Gastroesophageal sphincter (tissue), 4 donors: ENCODE measurements around the gene SORD. TPM values are rescaled to one million over a fixed set of nuclear protein-coding genes. Genes with fewer than 3 reads are reported as not detected.
A peak's percentile ranks its signal among the peaks of the same experiment; 100 is the strongest.
"Not testable (repeated sequence)": the region's sequence is repeated elsewhere in the genome, so short reads cannot be mapped to it uniquely, and the experiment has no call there.

ENCODE experiments used
- ATAC-seq: fragments of 150-250 bp; one replicate; pipeline ENCODE4 v1.9.1; 2016; ENCODE audit warnings: mild to moderate bottlenecking, moderate library complexity
- H3K27ac ChIP-seq, 4 donors: fragments of 200-600 bp; sonication (generic) in 3 of 4; 1 replicate in 3 of 4; 2 replicates in 1 of 4; pipeline ENCODE4 v1.5.1; 2016 to 2019
- H3K27me3 ChIP-seq: fragments of 200-600 bp; sonication (generic); one replicate; pipeline ENCODE4 v1.5.1; 2019
- H3K36me3 ChIP-seq, 2 donors: fragments of 200-600 bp; sonication (generic); one replicate each; pipeline ENCODE4 v1.5.1; 2019; ENCODE audit warnings: control low read depth in 1 of 2
- H3K4me1 ChIP-seq, 3 donors: fragments of 200-600 bp; sonication (generic); 1 replicate in 2 of 3; 2 replicates in 1 of 3; pipeline ENCODE4 v1.5.1; 2016 to 2019; ENCODE audit warnings: control low read depth in 2 of 3
- H3K4me3 ChIP-seq, 2 donors: fragments of 200-600 bp; sonication (generic); one replicate each; pipeline ENCODE4 v1.5.1; 2019; ENCODE audit warnings: mild to moderate bottlenecking in 1 of 2, moderate library complexity in 1 of 2
- H3K9me3 ChIP-seq, 3 donors: fragments of 200-600 bp; sonication (generic); one replicate each; pipeline ENCODE4 v1.5.1; 2017 to 2019; ENCODE audit warnings: control low read depth in 2 of 3
- CTCF ChIP-seq, 4 experiments: fragments of 200-600 bp in 2 of 4; fragments of 450-650 bp in 2 of 4; sonication (generic) in 1 of 4; IDR thresholded peaks; one replicate each; pipeline ENCODE4 v1.5.1; 2017 to 2019; ENCODE audit warnings: antibody characterized with exemption in 4 of 4, mild to moderate bottlenecking in 2 of 4, moderate library complexity in 2 of 4
- EP300 ChIP-seq: sonication (generic); formaldehyde crosslinking; IDR thresholded peaks from one replicate; pipeline ENCODE4 v1.6.1; 2017; ENCODE audit warnings: antibody characterized with exemption, mild to moderate bottlenecking
- POLR2A ChIP-seq, 2 donors: fragments of 450-650 bp; IDR thresholded peaks; one replicate each; pipeline ENCODE4 v1.6.1; 2017; ENCODE audit warnings: antibody characterized with exemption in 2 of 2, mild to moderate bottlenecking in 2 of 2, moderate library complexity in 1 of 2
- POLR2AphosphoS5 ChIP-seq: sonication (generic); formaldehyde crosslinking; IDR thresholded peaks from one replicate; pipeline ENCODE4 v1.6.1; 2017; ENCODE audit warnings: antibody characterized with exemption
- WGBS, 2 donors: methylation state at CpG; one replicate each; pipeline ENCODE4 v1.1.5; 2018; ENCODE audit warnings: low coverage in 1 of 2; 5-methylcytosine and 5-hydroxymethylcytosine counted together
- total RNA-seq, 4 donors: library from RNA; depleted of rRNA; stranded (reverse); fragments of >200 nt; gene quantifications; one replicate each; pipeline ENCODE4 v1.1.0, GENCODE V29; 2016

SORD gene
- total RNA-seq = 1 to 10 TPM; 2.6 to 9.4 (median 7.9) TPM

- Histone ChIP-seq H3K27ac (peak within 1 kb of the TSS; percentile 21 to 79 (median 78)), H3K4me3 (peak within 1 kb of the TSS; percentile 69 to 74), H3K27me3 (peaks cover 10% of the 10 kb centered on the region), H3K4me1 (peaks cover 0 to 20% (median 8%) of the 10 kb centered on the region in 3 donors), H3K9me3 (no peaks in the 10 kb centered on the region), H3K36me3 (no peaks in the 10 kb centered on the region)
- ATAC-seq = peak; percentile 98
- TF ChIP-seq POLR2A (IDR thresholded peaks at IDR 0.05) (peak in 1 of 2 donors; percentile 8), POLR2AphosphoS5 (peak; percentile 4), CTCF (IDR thresholded peaks at IDR 0.05) (no peak), EP300 (no peak)
- 5% methylated on average over 4 of the region's 48 CpGs; no CpG with 5 or more reads in 1 of the 2 donors for WGBS, 2 donors
These were observed at the start of gene SORD for GRCh38 chr15:45022871-45023658. TSS of gene SORD (plus strand) at chr15:45023195. CDS start at chr15:45023284, 89 bp downstream.

DNA sequence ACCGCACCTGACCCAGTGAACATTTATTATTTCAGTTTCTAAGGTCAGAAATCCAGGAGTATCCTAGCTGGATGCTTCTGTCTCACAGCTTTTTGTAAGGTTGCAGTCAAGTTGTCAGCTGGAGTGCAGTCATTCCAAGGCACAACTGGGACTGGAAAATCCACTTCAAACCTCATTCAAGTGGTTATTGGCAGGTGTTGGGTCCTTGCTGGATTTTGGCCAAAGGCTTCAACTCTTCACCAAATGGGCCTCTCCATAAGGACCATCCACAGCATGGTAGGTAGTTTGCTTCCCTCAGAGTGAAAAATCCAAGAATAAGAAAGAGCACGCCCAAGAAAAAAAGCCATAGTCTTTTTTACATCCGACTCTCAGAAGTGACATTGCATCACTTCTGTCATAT, 46.8 kb upstream of the SORD start:
- not testable (repeated sequence) for H3K4me3 ChIP-seq, H3K27me3 ChIP-seq, H3K4me1 ChIP-seq, H3K9me3 ChIP-seq, H3K27ac ChIP-seq, H3K36me3 ChIP-seq, ATAC-seq
- 90 to 93% methylated on average over 2 to 3 of the region's 3 CpGs for WGBS, 2 donors

- H3K36me3 ChIP-seq, ATAC-seq, H3K27ac ChIP-seq, H3K9me3 ChIP-seq, H3K4me1 ChIP-seq, H3K27me3 ChIP-seq, H3K4me3 ChIP-seq: not testable (repeated sequence)
- WGBS, 2 donors = 31 to 50% methylated on average over 2 of the region's 2 CpGs
These were observed 45.2 kb upstream of the SORD start for GRCh38 chr15:44977781-44978180.

GRCh38 chr15:44979617-44980339, 43.2 kb upstream of the SORD start:
- not testable (repeated sequence) for H3K27me3 ChIP-seq, H3K36me3 ChIP-seq, ATAC-seq, H3K4me1 ChIP-seq, H3K9me3 ChIP-seq, H3K4me3 ChIP-seq, H3K27ac ChIP-seq
- 57% methylated on average over 2 of the region's 2 CpGs; no CpG with 5 or more reads in 1 of the 2 donors for WGBS, 2 donors

DNA sequence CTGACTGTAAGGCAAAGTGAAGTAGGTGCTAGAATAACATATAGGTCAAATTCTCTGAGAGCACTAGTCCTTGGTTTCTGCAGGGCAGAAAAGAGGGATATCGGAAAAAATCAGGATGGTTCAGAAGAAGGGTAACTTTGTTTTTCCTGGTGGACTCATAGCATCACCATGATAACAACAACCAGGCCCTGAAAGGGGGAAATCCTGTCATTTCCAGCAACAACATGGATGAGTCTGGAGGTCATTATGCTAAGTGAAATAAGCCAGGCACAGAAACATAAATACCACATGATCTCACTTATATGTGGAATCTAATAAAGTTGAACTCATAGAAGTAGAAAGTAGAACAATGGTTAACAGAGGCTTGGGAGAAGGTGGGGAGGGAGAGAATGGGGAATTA, 38.9 kb upstream of the SORD start:
- H3K4me1 ChIP-seq, ATAC-seq, H3K9me3 ChIP-seq, H3K36me3 ChIP-seq, H3K4me3 ChIP-seq, H3K27me3 ChIP-seq, H3K27ac ChIP-seq: not testable (repeated sequence)
- 13 to 71% methylated on average over 1 of the region's 1 CpG for WGBS, 2 donors

- not testable (repeated sequence) for H3K27ac ChIP-seq, H3K4me1 ChIP-seq, ATAC-seq, H3K36me3 ChIP-seq, H3K27me3 ChIP-seq, H3K9me3 ChIP-seq, H3K4me3 ChIP-seq
- 29% methylated on average over 2 of the region's 4 CpGs; no CpG with 5 or more reads in 1 of the 2 donors for WGBS, 2 donors
These were observed 36.5 kb upstream of the SORD start for GRCh38 chr15:44986346-44987055.

DNA sequence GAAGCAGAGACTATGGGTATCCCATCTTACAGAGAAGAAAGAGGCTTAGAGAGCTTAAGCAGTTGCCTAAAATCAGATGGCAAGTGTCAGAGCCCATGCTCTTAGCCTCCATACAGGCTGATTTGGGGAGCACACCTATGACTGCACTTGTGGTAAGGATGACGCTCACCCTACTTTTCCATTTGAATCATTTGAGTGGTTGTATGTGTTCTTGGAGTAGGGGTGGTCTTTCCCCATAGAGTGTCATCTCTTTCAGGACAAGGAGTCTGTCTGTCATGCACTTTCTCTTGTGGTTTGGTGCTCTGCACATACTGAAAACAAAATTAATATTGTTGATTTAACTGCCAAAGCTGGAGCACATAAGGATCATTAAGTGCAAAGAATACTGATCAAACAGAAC, 35.3 kb upstream of the SORD start:
- not testable (repeated sequence) for H3K27me3 ChIP-seq, H3K4me3 ChIP-seq, H3K36me3 ChIP-seq, H3K9me3 ChIP-seq, H3K27ac ChIP-seq, ATAC-seq, H3K4me1 ChIP-seq
- no CpG with 5 or more reads among the region's 1 CpG for WGBS, 2 donors

GRCh38 chr15:44988184-44988869, 34.7 kb upstream of the SORD start:
- H3K27me3 ChIP-seq, H3K9me3 ChIP-seq, H3K4me3 ChIP-seq, H3K27ac ChIP-seq, H3K36me3 ChIP-seq, ATAC-seq, H3K4me1 ChIP-seq: not testable (repeated sequence)
- WGBS, 2 donors = no CpG with 5 or more reads among the region's 3 CpGs

DNA sequence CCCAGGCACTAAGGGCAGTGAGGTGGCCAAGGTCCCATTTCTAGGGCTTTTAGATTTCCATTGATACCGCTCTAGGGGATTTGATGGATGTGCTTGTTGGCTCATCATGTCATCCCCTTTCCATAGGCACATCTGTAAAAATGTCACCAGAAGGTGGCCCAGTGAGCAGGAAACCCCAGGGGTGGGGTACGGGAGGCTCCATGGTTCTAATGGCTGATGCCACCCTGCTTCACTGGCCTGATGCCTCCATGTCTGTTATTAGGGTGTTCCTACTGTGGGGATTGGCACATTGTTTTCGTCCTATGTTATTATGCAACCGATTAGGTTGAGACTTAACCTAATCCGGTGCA, 34.1 kb upstream of the SORD start:
- H3K36me3 ChIP-seq, H3K9me3 ChIP-seq, H3K4me1 ChIP-seq, H3K4me3 ChIP-seq, ATAC-seq, H3K27me3 ChIP-seq, H3K27ac ChIP-seq: not testable (repeated sequence)
- 83 to 100% methylated on average over 2 of the region's 5 CpGs for WGBS, 2 donors

- 42 to 51% methylated on average over 3 of the region's 3 CpGs for WGBS, 2 donors
- H3K4me3 ChIP-seq, H3K4me1 ChIP-seq, H3K36me3 ChIP-seq, H3K27me3 ChIP-seq, H3K27ac ChIP-seq, H3K9me3 ChIP-seq, ATAC-seq: not testable (repeated sequence)
These were observed 25.4 kb upstream of the SORD start for GRCh38 chr15:44997632-44998031.
